Activated naive CD8-positive, alpha-beta T cell treated with anti-CD3 and anti-CD28 coated beads, Interleukin-2, amount 10 ng/mL, durations not matched to agents 7 days and 5 days (primary cell): ENCODE results near the gene C4BPA. TPM values are rescaled to one million over a fixed set of nuclear protein-coding genes. Genes with fewer than 3 reads are reported as not detected.

Experiments used
- ATAC-seq: fragments of 150-1000 bp; cut with Tn5 transposase; one replicate; pipeline ENCODE4 v1.10.0; 2021; ENCODE audit warnings: low read depth, moderate library complexity
- POLR2A ChIA-PET: fragments of 350-600 bp; sonication (Branson Sonifier 250); formaldehyde crosslinking; loops from one replicate; lab custom pipeline; 2021; ENCODE audit warnings: antibody characterized with exemption; lab: Charles Lee
- DNase-seq: peaks from one replicate; pipeline ENCODE4 v3.0.0; 2021
- H3K27ac Mint-ChIP-seq: one replicate; pipeline ENCODE4 v1.8.0; 2022; ENCODE audit warnings: mild to moderate bottlenecking, mixed read lengths
- H3K27me3 Mint-ChIP-seq: one replicate; pipeline ENCODE4 v1.8.0; 2022; ENCODE audit warnings: mild to moderate bottlenecking, moderate library complexity, mixed read lengths
- H3K36me3 Mint-ChIP-seq: one replicate; pipeline ENCODE4 v1.8.0; 2021; ENCODE audit warnings: mild to moderate bottlenecking, mixed read lengths
- H3K4me1 Mint-ChIP-seq: one replicate; pipeline ENCODE4 v1.8.0; 2021; ENCODE audit warnings: mixed read lengths
- H3K4me3 Mint-ChIP-seq: one replicate; pipeline ENCODE4 v1.8.0; 2022; ENCODE audit warnings: mild to moderate bottlenecking, moderate library complexity, mixed read lengths
- H3K9me3 Mint-ChIP-seq: one replicate; pipeline ENCODE4 v1.8.0; 2021; ENCODE audit warnings: mixed read lengths
- total RNA-seq, 2 experiments: library from RNA; stranded (reverse); gene quantifications; one replicate each; pipeline ENCODE4 v1.2.3, GENCODE V29; 2021

The C4BPA gene
- not detected for total RNA-seq

- H3K36me3 Mint-ChIP-seq, result peaks cover 6% of the 10 kb centered on the region
- H3K4me3 Mint-ChIP-seq, result no peak within 1 kb of the TSS
- peaks cover 10% of the 10 kb centered on the region for H3K27me3 Mint-ChIP-seq
- DNase-seq (no peak), ATAC-seq (no peak)
- H3K9me3 Mint-ChIP-seq, result peaks cover 4% of the 10 kb centered on the region
- POLR2A ChIA-PET, result no interaction called here
- H3K27ac Mint-ChIP-seq, result no peak within 1 kb of the TSS
- peaks cover 3% of the 10 kb centered on the region for H3K4me1 Mint-ChIP-seq
Measured at GRCh38 chr1:207103892-207104373, at the start of gene C4BPA. C4BPA (plus strand) TSS chr1:207104233; CDS start chr1:207113026, 8,793 bp downstream.

DNA sequence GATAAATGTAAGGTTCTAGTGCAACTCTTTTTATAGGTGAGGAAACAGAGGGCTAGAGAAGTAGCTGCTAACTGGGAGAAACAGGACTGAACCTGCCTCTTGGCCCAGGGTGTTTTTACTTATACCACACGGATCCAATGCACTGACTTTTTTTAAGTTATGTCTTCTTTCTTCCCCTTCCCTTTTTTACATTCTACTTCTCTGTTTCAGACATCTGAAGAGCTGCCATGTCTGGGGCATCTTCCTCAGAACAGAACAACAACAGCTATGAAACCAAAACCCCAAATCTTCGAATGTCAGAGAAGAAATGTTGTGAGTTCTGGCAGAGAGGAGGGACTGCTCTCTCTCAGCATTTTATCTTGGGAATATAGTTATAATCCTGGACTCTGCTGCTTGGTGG, 49.5 kb upstream of the C4BPA start:
- no peak for DNase-seq
- no peaks in the 10 kb centered on the region for H3K9me3 Mint-ChIP-seq
- no peak overlapping the region for H3K27ac Mint-ChIP-seq
- H3K4me1 Mint-ChIP-seq, result peaks cover 30% of the 10 kb centered on the region
- no peaks in the 10 kb centered on the region for H3K36me3 Mint-ChIP-seq
- POLR2A ChIA-PET, result interaction anchor here (0.9 kb wide), 1 partner anchor 29 kb away, joined by 3 read pairs; no protein-coding TSS in a partner anchor
- H3K4me3 Mint-ChIP-seq, result no peak overlapping the region
- H3K27me3 Mint-ChIP-seq, result no peaks in the 10 kb centered on the region
- no peak for ATAC-seq

DNA sequence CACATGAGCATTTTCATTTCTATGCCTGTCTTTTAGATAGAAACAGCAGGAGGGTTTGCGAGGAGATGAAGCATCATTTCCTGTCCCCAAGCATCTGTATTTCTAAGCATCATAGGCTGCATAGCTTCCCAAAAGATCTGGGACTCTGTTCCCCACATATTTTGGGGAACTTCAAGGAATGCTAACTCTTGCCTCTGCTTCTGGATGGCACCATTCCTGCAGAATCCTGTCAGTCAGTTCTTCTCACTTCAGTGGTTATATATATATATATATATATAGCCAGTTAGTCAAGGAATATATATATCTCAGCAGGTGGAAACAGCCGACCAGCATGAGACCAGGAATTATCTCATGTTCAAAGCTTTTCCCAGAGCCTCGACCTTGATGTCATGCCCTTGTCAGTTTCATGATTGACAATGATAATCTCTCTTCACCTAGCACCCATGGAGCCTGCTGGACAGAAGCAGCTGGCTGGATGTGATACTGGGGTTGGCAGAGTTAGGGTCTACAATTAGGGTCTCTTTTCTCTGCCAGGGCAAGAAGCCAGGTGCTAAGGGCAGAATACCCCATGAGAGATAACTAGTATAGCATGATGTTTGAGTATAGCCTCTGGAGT, 48.5 kb upstream of the C4BPA start:
- no peaks in the 10 kb centered on the region for H3K36me3 Mint-ChIP-seq

GRCh38 chr1:207056673-207057072, 47.4 kb upstream of the C4BPA start:
- peaks cover 18% of the 10 kb centered on the region for H3K4me1 Mint-ChIP-seq
- H3K9me3 Mint-ChIP-seq, result no peaks in the 10 kb centered on the region
- H3K27ac Mint-ChIP-seq, result no peak overlapping the region
- no peaks in the 10 kb centered on the region for H3K36me3 Mint-ChIP-seq
- H3K4me3 Mint-ChIP-seq, result no peak overlapping the region
- POLR2A ChIA-PET, result no interaction called here
- DNase-seq, result no peak
- ATAC-seq, result no peak
- no peaks in the 10 kb centered on the region for H3K27me3 Mint-ChIP-seq

More for the DNA sequence above, 48.5 kb upstream of the C4BPA start:
- H3K27me3 Mint-ChIP-seq, result no peaks in the 10 kb centered on the region
- no peak for ATAC-seq
- H3K27ac Mint-ChIP-seq, result no peak overlapping the region
- peaks cover 26% of the 10 kb centered on the region for H3K4me1 Mint-ChIP-seq
- no peak overlapping the region for H3K4me3 Mint-ChIP-seq
- POLR2A ChIA-PET, result interaction anchor here (0.9 kb wide), 1 partner anchor 30 kb away, joined by 3 read pairs; no protein-coding TSS in a partner anchor
- no peaks in the 10 kb centered on the region for H3K9me3 Mint-ChIP-seq
- DNase-seq, result no peak

GRCh38 chr1:207058252-207058651, 45.8 kb upstream of the C4BPA start:
- Mint-ChIP-seq H3K4me3 (no peak overlapping the region), H3K27ac (no peak overlapping the region), H3K4me1 (peaks cover 12% of the 10 kb centered on the region), H3K36me3 (peaks cover 5% of the 10 kb centered on the region), H3K9me3 (no peaks in the 10 kb centered on the region), H3K27me3 (no peaks in the 10 kb centered on the region)
- POLR2A ChIA-PET, result interaction anchor here (0.9 kb wide), 1 partner anchor 13 kb away, joined by 3 read pairs; no protein-coding TSS in a partner anchor
- no peak for ATAC-seq
- no peak for DNase-seq

DNA sequence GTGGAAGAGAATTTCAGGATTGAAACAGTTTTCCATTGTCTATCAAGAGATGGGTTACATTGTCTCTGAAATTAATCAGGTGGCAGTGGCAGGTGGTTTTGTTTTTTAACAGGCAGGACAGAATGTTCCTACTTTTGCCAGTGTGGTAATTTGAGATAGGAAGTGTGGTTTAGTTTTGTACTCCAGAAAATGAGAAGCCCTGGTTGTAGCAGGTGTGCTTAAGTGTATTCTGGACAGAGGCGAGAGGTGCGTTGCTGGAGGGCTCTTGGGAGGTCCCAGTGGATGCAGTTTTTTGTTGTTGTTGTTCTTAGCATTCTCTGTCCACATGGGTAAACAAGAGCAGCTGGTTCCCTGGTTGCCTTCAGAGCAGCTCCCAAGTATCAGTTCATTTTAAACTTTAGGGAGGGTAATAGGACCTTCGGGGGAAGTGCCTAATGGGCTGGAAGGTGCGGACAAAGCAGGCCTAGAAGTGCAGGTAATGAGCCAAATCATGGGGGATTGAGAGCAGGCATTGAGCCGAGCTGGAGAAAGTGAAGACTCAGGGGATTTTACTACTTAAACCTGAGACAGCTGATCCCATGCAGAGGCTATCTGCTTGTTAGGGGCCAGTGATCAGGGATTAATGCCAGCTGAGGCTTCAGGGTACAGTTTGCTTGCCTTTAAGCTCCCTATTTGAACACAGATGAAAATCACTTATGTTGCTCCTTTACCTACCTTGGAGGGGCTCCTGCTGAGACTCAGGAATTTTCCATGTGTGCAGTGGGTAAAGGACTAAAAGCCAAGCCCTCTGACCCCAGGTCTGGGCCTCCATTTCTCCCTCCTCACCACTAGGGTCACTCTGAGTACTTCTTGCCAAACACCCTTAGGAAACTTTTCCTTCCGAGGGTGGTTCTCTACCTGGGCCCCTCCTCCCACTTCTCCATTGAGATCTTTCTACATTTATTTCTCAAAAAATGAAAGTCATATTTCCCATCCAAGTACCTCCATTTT, 44.9 kb upstream of the C4BPA start:
- peaks cover 7% of the 10 kb centered on the region for H3K4me1 Mint-ChIP-seq
- ATAC-seq, result no peak
- POLR2A ChIA-PET, result no interaction called here
- no peak overlapping the region for H3K27ac Mint-ChIP-seq
- no peaks in the 10 kb centered on the region for H3K9me3 Mint-ChIP-seq
- no peak overlapping the region for H3K4me3 Mint-ChIP-seq
- H3K27me3 Mint-ChIP-seq, result no peaks in the 10 kb centered on the region
- peaks cover 8% of the 10 kb centered on the region for H3K36me3 Mint-ChIP-seq
- no peak for DNase-seq

DNA sequence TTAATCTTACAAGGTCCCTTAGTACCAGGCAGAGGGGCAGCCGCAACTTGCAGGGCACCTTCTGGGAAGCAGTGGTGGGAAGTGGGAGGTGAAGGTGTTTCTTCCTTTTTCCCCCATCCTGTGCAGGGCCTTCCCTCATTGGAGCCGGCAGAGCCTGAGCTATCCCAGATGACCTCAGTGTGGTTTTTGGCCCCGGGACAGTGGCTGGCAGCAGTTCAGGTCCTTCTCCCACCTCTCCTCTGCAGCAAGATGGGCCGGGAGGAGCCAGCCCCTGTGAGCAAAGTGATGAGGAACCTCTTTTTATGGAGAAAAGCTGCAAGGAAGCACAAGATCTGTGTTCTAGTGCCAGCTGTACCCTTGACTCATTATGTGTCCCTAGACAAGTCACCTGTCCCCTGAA, 44.2 kb upstream of the C4BPA start:
- H3K9me3 Mint-ChIP-seq, result no peaks in the 10 kb centered on the region
- no peak for ATAC-seq
- no peaks in the 10 kb centered on the region for H3K27me3 Mint-ChIP-seq
- peaks cover 8% of the 10 kb centered on the region for H3K36me3 Mint-ChIP-seq
- peaks cover 3% of the 10 kb centered on the region for H3K4me1 Mint-ChIP-seq
- no peak overlapping the region for H3K27ac Mint-ChIP-seq
- POLR2A ChIA-PET, result no interaction called here
- DNase-seq, result no peak
- no peak overlapping the region for H3K4me3 Mint-ChIP-seq

- H3K4me1 Mint-ChIP-seq, result peaks cover 2% of the 10 kb centered on the region
- no peak overlapping the region for H3K4me3 Mint-ChIP-seq
Measured at GRCh38 chr1:207060596-207060995, 43.4 kb upstream of the C4BPA start.

DNA sequence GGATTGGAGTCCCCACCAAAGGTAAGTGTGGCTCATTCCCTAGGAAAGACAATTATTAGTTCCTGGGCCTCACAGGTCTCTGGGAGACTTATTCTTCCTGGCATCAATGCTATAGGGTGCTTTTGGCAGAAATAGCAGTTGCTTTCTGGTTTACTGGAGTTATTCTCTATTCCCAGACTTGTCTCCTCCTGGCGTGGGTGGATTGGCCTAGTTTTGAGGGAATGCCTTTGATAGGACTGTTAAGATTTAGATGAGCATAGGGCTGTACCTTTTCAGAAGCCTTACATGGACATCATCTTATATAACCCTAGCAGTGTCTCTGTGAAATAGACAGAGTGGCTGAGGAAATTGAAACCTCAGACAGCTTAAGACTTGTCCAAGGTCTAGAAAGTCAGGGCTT, 42.0 kb upstream of the C4BPA start:
- Mint-ChIP-seq H3K36me3 (peaks cover 11% of the 10 kb centered on the region), H3K27ac (no peak overlapping the region), H3K4me3 (no peak overlapping the region), H3K27me3 (no peaks in the 10 kb centered on the region), H3K9me3 (no peaks in the 10 kb centered on the region), H3K4me1 (peaks cover 2% of the 10 kb centered on the region)
- ATAC-seq (no peak), DNase-seq (no peak)
- POLR2A ChIA-PET, result no interaction called here

More at GRCh38 chr1:207060596-207060995, 43.4 kb upstream of the C4BPA start:
- ATAC-seq, result no peak
- H3K9me3 Mint-ChIP-seq, result no peaks in the 10 kb centered on the region
- POLR2A ChIA-PET, result no interaction called here
- DNase-seq, result no peak
- H3K27me3 Mint-ChIP-seq, result no peaks in the 10 kb centered on the region
- H3K27ac Mint-ChIP-seq, result no peak overlapping the region
- peaks cover 11% of the 10 kb centered on the region for H3K36me3 Mint-ChIP-seq

GRCh38 chr1:207063014-207063413, 41.0 kb upstream of the C4BPA start:
- ATAC-seq (no peak), DNase-seq (no peak)
- Mint-ChIP-seq H3K36me3 (peaks cover 11% of the 10 kb centered on the region), H3K27me3 (no peaks in the 10 kb centered on the region), H3K4me1 (peaks cover 3% of the 10 kb centered on the region), H3K9me3 (no peaks in the 10 kb centered on the region), H3K4me3 (no peak overlapping the region), H3K27ac (no peak overlapping the region)
- POLR2A ChIA-PET, result no interaction called here

GRCh38 chr1:207064561-207064960, 39.5 kb upstream of the C4BPA start:
- ATAC-seq (no peak), DNase-seq (no peak)
- Mint-ChIP-seq H3K27ac (no peak overlapping the region), H3K27me3 (no peaks in the 10 kb centered on the region), H3K36me3 (peaks cover 18% of the 10 kb centered on the region), H3K9me3 (no peaks in the 10 kb centered on the region), H3K4me3 (no peak overlapping the region), H3K4me1 (peaks cover 12% of the 10 kb centered on the region)
- POLR2A ChIA-PET, result no interaction called here

GRCh38 chr1:207067185-207067584, 36.8 kb upstream of the C4BPA start:
- no peak for ATAC-seq
- H3K4me1 Mint-ChIP-seq, result peaks cover 36% of the 10 kb centered on the region
- H3K27ac Mint-ChIP-seq, result no peak overlapping the region
- H3K36me3 Mint-ChIP-seq, result peaks cover 18% of the 10 kb centered on the region
- DNase-seq, result no peak
- POLR2A ChIA-PET, result no interaction called here
- no peak overlapping the region for H3K4me3 Mint-ChIP-seq
- H3K27me3 Mint-ChIP-seq, result no peaks in the 10 kb centered on the region
- H3K9me3 Mint-ChIP-seq, result no peaks in the 10 kb centered on the region

DNA sequence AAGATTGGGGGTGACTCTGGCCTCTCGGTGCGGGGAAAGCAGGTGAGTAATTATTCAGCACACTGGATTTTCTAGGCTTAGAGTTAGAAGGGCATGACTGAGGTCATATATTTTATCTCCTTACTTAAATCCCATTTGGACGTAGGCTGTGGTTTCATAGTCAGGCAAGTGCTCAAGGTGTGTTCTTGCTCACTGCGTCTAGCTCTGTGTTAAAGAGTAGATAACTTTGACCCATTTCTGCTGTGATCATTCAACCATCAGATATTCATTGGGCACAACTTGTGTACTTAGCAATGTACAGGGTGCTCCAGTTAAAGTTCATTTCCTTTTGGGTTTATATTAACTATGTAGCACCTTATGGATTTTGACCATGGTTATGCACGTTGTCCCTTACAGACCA, 36.4 kb upstream of the C4BPA start:
- no peaks in the 10 kb centered on the region for H3K27me3 Mint-ChIP-seq
- no peak overlapping the region for H3K4me3 Mint-ChIP-seq
- peaks cover 16% of the 10 kb centered on the region for H3K36me3 Mint-ChIP-seq
- POLR2A ChIA-PET, result no interaction called here
- H3K9me3 Mint-ChIP-seq, result no peaks in the 10 kb centered on the region
- ATAC-seq (no peak), DNase-seq (no peak)
- H3K4me1 Mint-ChIP-seq, result peaks cover 38% of the 10 kb centered on the region
- no peak overlapping the region for H3K27ac Mint-ChIP-seq
